GM18951 (cell line): ENCODE results near the gene CCNG1.

Experiments
- POLR2A ChIP-seq: IDR thresholded peaks from 4 replicates; pipeline ENCODE4 v1.6.1; 2011; ENCODE audit warnings: mild to moderate bottlenecking; ENCODE audit not compliant: insufficient read length, insufficient read depth; ENCODE audit errors: extremely low read depth
- in situ Hi-C: fragments of 300-500 bp; cut with MboI; formaldehyde crosslinking; loops from one replicate; pipeline ENCODE4 v1.12.0; 2022; ENCODE audit warnings: low sequenced_read_pairs, mixed read lengths, inconsistent platforms; ENCODE audit not compliant: unreplicated experiment

The CCNG1 gene

DNA sequence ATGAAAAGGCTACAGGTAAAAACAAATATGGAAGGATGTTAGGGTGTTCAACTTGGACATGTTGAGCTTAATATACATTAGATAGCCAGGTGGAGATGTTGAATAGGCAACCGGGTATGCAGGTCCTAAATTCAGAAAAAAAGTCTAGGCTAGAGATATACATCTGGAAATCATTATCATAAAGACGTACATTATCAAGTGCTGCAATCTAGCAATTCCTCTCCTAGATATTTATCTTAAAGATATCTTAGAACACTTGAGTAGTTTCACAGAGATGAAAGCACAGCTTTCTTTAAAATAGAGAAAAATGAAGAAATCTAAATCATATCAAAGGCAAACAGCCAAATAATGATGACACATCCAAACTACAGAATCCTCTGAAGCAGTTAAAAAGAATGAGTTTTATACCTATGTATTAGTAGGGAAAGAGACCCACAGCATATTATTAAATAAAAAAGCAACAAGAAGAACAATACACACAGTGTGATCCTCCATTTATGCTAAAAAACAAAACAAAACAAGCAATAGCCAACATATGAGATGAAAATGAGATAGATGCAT, 18.7 kb downstream of the CCNG1 start:
- in situ Hi-C loops: no loop called here
- no peak for TF ChIP-seq POLR2A

DNA sequence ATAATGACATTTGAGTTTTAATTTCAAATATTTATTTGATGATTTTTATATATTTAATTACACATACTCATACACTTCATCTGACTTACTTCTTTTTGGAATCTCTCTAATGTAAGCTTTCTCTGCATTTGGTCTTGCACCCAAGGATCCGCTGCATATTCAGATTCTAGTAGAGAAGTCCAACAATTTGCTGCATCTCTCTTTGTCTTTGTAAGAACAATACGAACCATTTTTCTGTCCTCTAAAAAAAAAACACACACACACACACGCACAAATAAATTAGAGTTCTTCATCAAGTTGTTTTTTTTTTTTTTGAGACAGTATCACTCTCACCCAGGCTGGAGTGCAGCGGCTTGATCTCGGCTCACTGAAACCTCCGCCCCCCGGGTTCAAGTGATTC, 19.4 kb downstream of the CCNG1 start:
- TF ChIP-seq POLR2A: no peak
- in situ Hi-C loops: no loop called here

DNA sequence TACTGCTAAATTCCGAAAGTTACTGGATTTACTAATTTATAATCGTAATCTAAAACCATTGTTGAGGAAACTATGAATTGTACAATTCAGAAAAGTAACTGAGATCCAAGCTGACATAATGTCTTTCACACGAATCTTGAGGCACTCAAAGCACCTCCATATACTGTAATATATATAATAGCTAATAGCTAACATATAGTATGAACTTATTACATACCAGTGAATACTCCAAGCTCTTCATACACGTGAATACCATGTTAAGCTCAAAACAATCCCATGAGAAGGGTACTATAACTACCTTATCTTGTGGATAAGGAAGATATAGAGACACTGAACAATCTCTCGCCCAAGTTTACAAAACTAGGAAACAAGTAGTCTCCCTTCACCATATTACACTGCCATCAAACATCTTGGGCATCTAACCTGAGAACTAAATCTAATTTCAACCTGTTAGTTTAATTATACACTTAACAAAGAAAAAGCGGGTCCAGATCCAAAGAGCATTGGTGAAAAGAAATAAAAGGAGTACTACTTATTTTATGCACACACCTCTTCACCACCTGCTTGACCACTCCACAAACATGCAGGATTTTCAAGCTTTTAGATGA, 21.5 kb downstream of the CCNG1 start:
- no peak for TF ChIP-seq POLR2A
- in situ Hi-C loops: no loop called here

DNA sequence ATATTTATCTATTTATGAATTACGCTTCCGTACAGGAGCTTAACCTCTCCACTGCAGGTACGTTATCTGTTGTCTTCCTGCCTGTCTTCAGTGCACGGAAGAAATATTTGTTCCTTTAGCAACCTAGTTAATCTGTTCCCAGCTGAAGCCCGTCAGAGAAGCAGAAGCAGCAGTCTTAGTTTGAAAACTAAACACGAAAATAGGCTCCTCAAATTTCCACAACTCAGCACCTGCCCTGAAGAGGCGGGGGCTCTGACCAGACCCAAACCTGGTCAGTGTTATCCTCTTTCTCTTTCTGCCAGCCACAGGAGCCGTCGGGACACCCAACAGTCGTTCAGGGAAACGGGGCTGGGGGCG, 22.0 kb downstream of the CCNG1 start:
- in situ Hi-C loops: no loop called here
- TF ChIP-seq POLR2A: no peak

DNA sequence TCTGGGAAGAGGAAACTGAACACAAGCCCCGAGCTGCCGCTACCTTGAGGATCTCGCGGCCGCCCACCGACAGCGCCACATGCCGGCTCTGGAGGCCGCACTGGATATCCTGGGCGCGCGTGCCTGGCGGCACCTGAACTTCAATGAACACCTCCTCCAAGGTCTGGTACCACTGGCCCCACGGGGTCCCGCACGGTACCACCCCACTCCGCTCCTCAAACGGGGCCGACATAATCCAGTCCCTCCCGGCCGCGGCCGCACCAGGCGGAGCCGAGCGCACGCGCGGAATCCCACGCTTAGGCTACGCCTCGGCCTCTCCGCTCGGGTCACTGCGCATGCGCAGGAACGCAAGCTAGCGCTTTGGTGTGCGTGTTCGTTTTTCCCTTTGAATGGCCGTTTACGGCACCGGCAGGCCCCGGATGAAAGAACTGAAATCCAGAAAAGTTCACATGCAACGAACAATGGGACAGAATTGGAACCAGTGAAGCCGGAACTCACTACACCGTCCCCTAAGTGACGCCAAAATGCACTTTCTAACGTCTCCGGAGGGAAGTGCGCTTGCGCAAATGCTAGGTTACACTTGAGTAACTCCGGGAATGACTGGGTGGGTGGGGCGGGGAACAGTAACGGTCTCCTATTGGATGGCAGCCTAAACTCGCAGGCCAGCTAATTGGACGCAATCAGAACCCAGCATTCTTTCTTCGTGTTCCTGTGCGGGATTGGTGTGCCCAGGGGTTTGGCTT, 22.6 kb downstream of the CCNG1 start, which contains the start of gene NUDCD2:
NUDCD2 (minus strand) TSS at position 284 of the 743 bp plus-strand sequence; CDS start at position 232, 52 bp downstream.
- in situ Hi-C loops: no loop called here
- TF ChIP-seq POLR2A: peak; percentile 98

DNA sequence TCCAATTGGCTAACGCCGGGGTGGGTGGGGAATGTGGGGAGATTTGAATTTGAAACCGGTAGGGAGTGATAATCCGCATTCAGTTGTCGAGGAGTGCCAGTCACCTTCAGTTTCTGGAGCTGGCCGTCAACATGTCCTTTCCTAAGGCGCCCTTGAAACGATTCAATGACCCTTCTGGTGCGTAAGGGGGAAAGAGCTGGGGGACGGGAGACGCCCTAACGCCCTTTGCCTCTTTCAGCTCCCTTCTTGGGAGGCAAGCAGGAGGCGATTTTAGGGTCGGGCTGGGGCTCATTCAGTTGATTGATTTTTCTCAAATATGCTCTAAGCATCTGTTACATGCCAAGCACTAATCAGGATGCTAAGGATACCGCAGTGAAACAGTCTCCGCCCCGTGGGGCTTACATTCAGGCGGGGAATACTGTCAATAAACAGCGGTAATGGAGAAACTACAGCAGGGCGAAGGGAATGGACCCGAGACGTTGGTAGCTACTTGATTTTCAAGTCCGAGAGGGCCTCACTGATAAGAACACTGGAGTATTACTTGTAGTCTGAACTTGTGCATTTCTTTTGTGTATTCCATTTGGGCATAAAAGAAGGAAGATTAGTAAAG, 23.3 kb downstream of the CCNG1 start, which contains the start of gene HMMR:
HMMR (plus strand) TSS at position 71 of the 610 bp plus-strand sequence; CDS start at position 132, 61 bp downstream.
- TF ChIP-seq POLR2A: peak; percentile 56
- in situ Hi-C loops: no loop called here

DNA sequence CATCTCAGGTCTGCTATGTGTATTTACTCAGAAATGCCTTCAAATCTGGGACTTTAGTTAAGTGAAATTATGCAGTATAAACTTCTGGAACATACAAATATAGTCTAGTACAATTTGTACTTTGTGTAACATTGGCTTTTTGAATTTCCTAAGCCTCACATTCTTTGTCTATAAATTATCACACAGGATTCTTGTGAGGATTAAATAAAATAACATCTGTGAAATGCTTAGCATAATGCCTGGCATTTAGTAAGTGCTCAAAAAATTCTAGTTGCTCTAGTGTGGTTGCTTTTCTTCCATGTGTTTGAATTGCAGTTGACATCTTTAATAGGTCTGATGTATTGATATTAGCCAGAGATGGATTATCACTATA, 25.7 kb downstream of the CCNG1 start:
- in situ Hi-C loops: no loop called here
- no peak for TF ChIP-seq POLR2A

DNA sequence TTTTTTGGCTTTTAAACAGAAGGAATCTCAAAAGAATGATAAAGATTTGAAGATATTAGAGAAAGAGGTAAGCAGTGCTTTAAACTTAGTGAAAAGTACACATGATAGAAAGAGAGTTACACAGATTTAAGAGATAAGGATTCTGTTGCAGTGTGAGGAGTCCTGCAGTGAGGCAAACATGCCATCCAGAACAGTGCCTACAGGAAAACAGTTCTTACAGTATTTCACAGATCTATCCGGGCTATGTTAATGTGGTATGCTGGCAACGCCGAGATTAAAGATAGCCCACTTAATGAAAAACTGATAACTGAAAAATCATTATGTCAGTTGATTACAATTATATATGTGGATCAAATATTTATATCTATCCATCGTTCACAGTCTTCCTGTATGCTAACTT, 30.3 kb downstream of the CCNG1 start:
- TF ChIP-seq POLR2A: no peak
- in situ Hi-C loops: no loop called here

DNA sequence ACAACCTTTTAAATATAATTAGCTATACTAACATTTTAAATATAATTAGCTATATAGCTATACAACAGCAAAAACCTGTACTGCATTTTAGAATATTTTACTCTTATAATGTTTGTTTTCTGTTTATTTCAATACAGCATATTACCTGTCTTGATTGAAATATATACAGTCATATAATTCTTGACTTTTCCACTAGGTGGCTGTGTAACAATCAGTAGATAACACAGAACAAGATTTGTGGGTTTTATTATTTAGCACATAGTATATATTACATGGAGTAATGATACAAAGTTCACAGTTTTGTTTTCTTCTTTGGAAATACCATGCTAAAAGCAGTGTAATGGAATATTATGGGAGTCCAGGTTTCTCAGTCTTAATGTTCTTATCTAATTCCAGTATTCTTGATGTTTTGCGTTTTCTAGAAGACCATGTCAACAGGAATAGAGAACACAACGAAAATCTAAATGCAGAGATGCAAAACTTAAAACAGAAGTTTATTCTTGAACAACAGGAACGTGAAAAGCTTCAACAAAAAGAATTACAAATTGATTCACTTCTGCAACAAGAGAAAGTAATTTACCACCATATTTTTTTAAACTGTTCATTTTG, 36.3 kb downstream of the CCNG1 start:
- in situ Hi-C loops: no loop called here
- TF ChIP-seq POLR2A: no peak

DNA sequence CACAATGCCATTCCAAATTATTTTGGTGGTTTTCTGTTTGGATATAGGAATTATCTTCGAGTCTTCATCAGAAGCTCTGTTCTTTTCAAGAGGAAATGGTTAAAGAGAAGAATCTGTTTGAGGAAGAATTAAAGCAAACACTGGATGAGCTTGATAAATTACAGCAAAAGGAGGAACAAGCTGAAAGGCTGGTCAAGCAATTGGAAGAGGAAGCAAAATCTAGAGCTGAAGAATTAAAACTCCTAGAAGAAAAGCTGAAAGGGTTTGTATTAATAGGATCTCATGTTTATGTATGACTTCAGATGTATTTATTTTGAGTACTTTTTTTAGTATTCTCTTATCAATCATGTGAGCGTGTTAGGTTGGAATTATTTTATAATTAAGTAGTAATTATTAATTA, 38.0 kb downstream of the CCNG1 start:
- no peak for TF ChIP-seq POLR2A
- in situ Hi-C loops: no loop called here

DNA sequence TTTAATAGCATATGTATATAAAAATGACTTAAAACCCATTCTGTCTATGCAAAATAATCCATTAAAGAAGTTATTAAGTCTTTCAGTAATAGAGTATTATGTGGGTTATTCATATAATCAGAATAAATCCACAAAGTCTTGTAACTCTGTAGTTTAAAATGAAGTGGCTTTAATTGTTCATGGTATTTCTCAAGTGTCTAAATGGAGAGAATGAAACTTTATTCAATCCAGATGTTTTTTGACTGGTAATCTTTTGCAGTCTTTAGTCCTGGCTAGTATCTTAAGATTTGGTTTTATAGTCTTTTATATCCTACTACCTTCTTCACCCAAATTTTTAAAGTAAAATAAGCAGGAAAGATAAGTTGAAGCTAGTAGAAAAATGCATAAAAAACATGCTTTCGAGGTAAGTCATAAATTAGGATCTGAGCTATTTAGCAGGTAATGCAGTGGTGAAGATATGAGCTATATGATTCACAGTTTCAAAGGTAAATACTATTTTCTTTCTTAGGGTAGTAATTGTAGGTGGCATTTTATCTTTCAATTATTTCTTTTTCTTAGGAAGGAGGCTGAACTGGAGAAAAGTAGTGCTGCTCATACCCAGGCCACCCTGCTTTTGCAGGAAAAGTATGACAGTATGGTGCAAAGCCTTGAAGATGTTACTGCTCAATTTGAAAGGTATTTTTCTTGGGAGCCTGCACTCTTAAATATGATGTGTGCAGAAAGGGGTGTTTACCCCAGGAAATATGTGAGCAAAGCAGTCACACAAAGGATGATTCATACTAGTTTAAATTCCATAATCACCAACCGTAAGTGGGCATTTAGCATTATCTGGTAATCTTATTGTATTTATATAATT, 41.0 kb downstream of the CCNG1 start:
- in situ Hi-C loops: no loop called here
- no peak for TF ChIP-seq POLR2A

DNA sequence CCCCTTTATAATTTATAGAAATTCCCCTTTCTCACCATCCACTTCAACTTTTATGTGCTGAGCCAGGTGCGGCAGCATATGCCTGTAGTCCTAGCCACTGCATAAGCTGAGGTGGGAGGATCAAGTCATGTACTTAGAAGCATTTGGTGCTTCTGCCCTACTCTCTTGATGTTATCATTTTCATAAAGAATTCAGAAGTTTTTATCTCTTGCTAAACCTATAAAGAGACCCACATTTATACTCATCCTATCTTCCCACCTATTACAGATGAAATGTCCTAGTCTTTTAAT, 41.5 kb downstream of the CCNG1 start:
- no peak for TF ChIP-seq POLR2A
- in situ Hi-C loops: no loop called here

DNA sequence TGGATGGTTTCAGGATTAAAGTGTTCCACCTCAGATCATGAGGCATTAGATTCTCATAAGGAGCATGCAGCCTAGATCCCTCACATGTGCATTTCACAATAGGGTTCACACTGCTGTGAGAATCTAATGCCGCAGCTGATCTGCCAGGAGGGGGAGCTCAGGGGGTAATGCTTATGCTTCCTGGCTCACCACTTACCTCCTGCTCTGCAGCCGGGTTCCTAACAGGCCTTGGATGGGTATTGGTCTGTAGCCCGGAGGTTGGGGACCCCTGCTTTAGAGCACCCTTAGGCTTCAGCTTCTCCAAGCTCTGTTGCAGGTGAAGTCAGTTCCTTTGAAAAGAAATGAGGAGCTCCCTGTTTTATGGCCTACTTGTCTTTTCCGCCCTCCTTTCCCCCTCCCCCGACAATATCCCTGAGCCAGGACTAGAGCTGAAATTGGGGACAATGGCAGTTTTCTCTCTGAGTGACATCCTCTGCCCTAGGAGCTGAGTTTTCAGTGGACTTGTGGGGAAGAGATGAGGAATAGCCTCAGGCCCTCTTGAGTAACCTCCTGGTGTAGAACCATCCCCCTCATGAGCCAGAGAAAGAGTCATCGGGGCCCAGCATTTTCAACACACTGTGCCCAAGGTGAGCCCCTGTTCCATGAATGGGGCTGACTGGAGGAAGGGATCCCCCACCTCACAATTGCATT, 51.8 kb downstream of the CCNG1 start:
- in situ Hi-C loops: no loop called here
- no peak for TF ChIP-seq POLR2A

DNA sequence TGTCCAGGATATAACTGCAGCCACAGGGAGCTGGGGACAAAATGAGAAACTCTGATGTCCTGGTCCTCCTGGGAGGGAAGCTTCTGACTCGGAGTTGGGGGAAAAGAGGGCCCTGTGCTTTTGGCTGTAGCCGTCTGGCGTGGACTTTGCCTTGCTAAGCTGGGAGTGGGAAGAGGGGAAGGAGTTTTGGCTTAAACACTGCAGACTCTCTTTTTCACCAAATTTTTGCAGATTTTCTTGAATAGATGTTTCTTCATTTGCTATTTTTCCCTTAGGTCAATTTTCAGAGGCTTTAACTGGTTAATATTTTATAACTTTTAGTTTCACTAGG, 52.3 kb downstream of the CCNG1 start:
- no peak for TF ChIP-seq POLR2A
- in situ Hi-C loops: no loop called here
